ENCODE data around the gene CTSA.

DNA sequence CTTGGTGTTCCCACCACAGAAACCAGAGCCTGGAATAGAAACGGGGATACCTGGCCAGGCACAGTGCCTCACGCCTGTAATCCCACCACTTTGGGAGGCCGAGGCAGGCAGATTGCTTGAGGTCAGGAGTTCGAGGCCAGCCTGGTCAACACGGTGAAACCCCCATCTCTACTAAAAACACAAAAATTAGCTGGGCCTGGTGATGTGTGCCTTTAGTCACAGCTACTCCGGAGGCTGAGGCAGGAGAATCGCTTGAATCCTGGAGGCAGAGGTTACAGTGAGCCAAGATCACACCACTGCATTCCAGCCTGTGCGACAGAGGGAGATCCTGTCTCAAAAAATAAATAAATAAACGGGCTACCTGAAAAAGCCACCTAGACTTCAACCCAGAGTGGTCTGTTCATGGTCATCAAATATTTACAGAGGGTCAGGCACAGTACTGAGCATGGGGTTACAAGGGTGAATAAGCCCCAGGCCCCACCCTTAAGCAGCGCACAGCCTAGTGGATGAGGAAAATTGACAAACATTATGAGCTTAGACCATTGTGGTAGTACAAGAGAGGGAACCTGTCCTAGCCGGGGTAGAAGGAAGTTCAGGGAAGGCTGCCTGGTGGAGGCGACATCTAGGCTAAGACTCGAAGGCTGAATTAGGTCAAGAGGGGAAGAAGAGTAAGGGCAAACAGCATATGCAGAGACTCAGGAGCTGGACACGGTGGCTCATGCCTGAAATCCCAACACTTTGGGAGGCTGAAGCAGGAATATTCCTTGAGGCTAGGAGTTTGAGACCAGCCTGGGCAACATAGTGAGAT is 36.1 kb downstream of the CTSA start:
- TF ChIP-seq CTCF (IDR thresholded peaks at IDR 0.05; ENCODE audit: low read depth, low read length) (no peak), EZH2phosphoT487 (IDR thresholded peaks at IDR 0.05; ENCODE audit: low read depth) (no peak)

Measured in OCI-LY3 (cell line).